Measurements from ENCODE around the gene MUC13. TPM values are rescaled to one million over a fixed set of nuclear protein-coding genes. Genes with fewer than 3 reads are reported as not detected.

Gene MUC13
- polyA plus RNA-seq, 1 donor from 2014 or later = not detected

DNA sequence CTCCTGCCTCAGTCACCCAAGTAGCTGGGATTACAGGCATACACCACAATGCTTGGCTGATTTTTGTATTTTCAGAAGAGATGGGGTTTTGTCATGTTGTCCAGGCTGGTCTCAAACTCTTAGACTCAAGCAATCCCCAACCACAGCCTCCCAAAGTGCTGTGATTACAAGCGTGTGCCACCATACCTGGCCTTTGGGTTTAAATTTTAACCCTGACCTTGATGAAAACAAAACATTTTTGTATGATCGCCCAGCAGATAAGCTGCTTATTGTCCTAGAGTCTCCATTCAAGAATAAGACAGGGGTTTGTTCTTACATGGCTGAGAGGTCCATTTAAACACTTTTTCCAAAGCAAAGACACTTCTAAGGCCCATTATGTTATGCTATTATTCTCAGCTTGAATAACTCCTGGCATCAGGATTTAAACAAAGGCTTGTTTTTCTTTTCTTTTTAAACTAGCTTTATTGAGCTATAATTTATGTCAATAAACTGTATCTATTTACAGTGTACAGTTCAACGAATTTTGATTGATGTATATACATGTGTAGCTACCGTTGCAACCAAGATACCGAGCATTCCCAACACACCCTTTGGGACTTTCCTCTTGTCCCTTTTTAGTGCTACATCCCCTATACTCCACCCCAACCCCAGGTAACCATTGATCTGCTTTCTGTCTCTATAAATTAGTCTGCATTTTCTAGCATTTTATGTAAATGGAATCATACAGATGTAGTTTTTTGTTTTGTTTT is 1.4 kb upstream of the MUC13 start:
- no peak overlapping the region for H3K4me2 ChIP-seq (ENCODE audit: low read length)
- H3K9ac ChIP-seq (ENCODE audit: low read length) = no peak overlapping the region
- no peaks in the 10 kb centered on the region for H3K36me3 ChIP-seq (ENCODE audit: insufficient read depth, low read length)
- H3K4me3 ChIP-seq (ENCODE audit: low read length) = no peak overlapping the region
- no peaks in the 10 kb centered on the region for H3K9me3 ChIP-seq (ENCODE audit: low read length)
- H3K79me2 ChIP-seq (replicated peaks; ENCODE audit: insufficient read depth, low read length) = no peaks in the 10 kb centered on the region
- no peaks in the 10 kb centered on the region for H3K27me3 ChIP-seq (ENCODE audit: insufficient read depth, low read depth, low read length)
- TF ChIP-seq, protein P1, sequence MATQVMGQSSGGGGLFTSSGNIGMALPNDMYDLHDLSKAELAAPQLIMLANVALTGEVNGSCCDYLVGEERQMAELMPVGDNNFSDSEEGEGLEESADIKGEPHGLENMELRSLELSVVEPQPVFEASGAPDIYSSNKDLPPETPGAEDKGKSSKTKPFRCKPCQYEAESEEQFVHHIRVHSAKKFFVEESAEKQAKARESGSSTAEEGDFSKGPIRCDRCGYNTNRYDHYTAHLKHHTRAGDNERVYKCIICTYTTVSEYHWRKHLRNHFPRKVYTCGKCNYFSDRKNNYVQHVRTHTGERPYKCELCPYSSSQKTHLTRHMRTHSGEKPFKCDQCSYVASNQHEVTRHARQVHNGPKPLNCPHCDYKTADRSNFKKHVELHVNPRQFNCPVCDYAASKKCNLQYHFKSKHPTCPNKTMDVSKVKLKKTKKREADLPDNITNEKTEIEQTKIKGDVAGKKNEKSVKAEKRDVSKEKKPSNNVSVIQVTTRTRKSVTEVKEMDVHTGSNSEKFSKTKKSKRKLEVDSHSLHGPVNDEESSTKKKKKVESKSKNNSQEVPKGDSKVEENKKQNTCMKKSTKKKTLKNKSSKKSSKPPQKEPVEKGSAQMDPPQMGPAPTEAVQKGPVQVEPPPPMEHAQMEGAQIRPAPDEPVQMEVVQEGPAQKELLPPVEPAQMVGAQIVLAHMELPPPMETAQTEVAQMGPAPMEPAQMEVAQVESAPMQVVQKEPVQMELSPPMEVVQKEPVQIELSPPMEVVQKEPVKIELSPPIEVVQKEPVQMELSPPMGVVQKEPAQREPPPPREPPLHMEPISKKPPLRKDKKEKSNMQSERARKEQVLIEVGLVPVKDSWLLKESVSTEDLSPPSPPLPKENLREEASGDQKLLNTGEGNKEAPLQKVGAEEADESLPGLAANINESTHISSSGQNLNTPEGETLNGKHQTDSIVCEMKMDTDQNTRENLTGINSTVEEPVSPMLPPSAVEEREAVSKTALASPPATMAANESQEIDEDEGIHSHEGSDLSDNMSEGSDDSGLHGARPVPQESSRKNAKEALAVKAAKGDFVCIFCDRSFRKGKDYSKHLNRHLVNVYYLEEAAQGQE (IDR thresholded peaks at IDR 0.05; ENCODE audit: borderline replicate concordance) = no peak
- no peak for TF ChIP-seq EP300 (conservative IDR thresholded peaks at IDR 0.05; ENCODE audit: poor library complexity, severe bottlenecking)
- TF ChIP-seq SMC3 (conservative IDR thresholded peaks at IDR 0.05; ENCODE audit: poor library complexity) = no peak
- TF ChIP-seq RAD21 (conservative IDR thresholded peaks at IDR 0.05) = no peak
- TF ChIP-seq, protein P2, sequence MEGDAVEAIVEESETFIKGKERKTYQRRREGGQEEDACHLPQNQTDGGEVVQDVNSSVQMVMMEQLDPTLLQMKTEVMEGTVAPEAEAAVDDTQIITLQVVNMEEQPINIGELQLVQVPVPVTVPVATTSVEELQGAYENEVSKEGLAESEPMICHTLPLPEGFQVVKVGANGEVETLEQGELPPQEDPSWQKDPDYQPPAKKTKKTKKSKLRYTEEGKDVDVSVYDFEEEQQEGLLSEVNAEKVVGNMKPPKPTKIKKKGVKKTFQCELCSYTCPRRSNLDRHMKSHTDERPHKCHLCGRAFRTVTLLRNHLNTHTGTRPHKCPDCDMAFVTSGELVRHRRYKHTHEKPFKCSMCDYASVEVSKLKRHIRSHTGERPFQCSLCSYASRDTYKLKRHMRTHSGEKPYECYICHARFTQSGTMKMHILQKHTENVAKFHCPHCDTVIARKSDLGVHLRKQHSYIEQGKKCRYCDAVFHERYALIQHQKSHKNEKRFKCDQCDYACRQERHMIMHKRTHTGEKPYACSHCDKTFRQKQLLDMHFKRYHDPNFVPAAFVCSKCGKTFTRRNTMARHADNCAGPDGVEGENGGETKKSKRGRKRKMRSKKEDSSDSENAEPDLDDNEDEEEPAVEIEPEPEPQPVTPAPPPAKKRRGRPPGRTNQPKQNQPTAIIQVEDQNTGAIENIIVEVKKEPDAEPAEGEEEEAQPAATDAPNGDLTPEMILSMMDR (IDR thresholded peaks at IDR 0.05; ENCODE audit: poor library complexity, severe bottlenecking) = no peak
- TF ChIP-seq POLR2AphosphoS5 (IDR thresholded peaks at IDR 0.05) = no peak
- TF ChIP-seq MXI1 (conservative IDR thresholded peaks at IDR 0.05; ENCODE audit: poor library complexity, severe bottlenecking) = no peak
- TF ChIP-seq EZH2 (IDR thresholded peaks at IDR 0.05; ENCODE audit: borderline replicate concordance, insufficient read depth, low read length, poor library complexity, severe bottlenecking) = no peak
- no peak for TF ChIP-seq TAF1 (IDR thresholded peaks at IDR 0.05; ENCODE audit: low read depth)
- H4K20me1 ChIP-seq (ENCODE audit: insufficient read depth) = no peaks in the 10 kb centered on the region
- H3F3A ChIP-seq (ENCODE audit: insufficient read depth, low read length, poor library complexity, severe bottlenecking) = no peaks in the 10 kb centered on the region
- no peaks in the 10 kb centered on the region for H3K9me2 ChIP-seq (ENCODE audit: insufficient read depth, low read length)
- no peak overlapping the region for H2AFZ ChIP-seq (ENCODE audit: low read depth, low read length)
- no peak overlapping the region for H3K27ac ChIP-seq (ENCODE audit: low read length)

- Histone ChIP-seq H3K79me2 (replicated peaks; ENCODE audit: insufficient read depth, low read length) (no peaks in the 10 kb centered on the region), H3F3A (ENCODE audit: insufficient read depth, low read length, poor library complexity, severe bottlenecking) (no peaks in the 10 kb centered on the region), H3K9ac (ENCODE audit: low read length) (no peak overlapping the region), H3K9me2 (ENCODE audit: insufficient read depth, low read length) (no peaks in the 10 kb centered on the region), H3K4me2 (ENCODE audit: low read length) (no peak overlapping the region), H3K4me3 (ENCODE audit: low read length) (no peak overlapping the region), H3K36me3 (ENCODE audit: insufficient read depth, low read length) (no peaks in the 10 kb centered on the region), H2AFZ (ENCODE audit: low read depth, low read length) (no peak overlapping the region), H3K9me3 (ENCODE audit: low read length) (no peaks in the 10 kb centered on the region), H4K20me1 (ENCODE audit: insufficient read depth) (no peaks in the 10 kb centered on the region), H3K27me3 (ENCODE audit: insufficient read depth, low read depth, low read length) (no peaks in the 10 kb centered on the region), H3K27ac (ENCODE audit: low read length) (no peak overlapping the region)
- TF ChIP-seq TAF1 (IDR thresholded peaks at IDR 0.05; ENCODE audit: low read depth) = no peak
- no peak for TF ChIP-seq SMC3 (conservative IDR thresholded peaks at IDR 0.05; ENCODE audit: poor library complexity)
- no peak for TF ChIP-seq POLR2AphosphoS5 (IDR thresholded peaks at IDR 0.05)
- TF ChIP-seq MXI1 (conservative IDR thresholded peaks at IDR 0.05; ENCODE audit: poor library complexity, severe bottlenecking) = no peak
- no peak for TF ChIP-seq RAD21 (conservative IDR thresholded peaks at IDR 0.05)
- TF ChIP-seq, protein P1 (IDR thresholded peaks at IDR 0.05; ENCODE audit: borderline replicate concordance) = no peak
- TF ChIP-seq EP300 (conservative IDR thresholded peaks at IDR 0.05; ENCODE audit: poor library complexity, severe bottlenecking) = no peak
- TF ChIP-seq, protein P2 (IDR thresholded peaks at IDR 0.05; ENCODE audit: poor library complexity, severe bottlenecking) = no peak
- TF ChIP-seq EZH2 (IDR thresholded peaks at IDR 0.05; ENCODE audit: borderline replicate concordance, insufficient read depth, low read length, poor library complexity, severe bottlenecking) = no peak
Observed at GRCh38 chr3:124935264-124935663, 713 bp upstream of the MUC13 start.

All from neural cell (in vitro differentiated cells).